HepG2 (cell line): ENCODE data around the gene CHD2. TPM values are rescaled to one million over a fixed set of nuclear protein-coding genes. Genes with fewer than 3 reads are reported as not detected.
"Not testable (repeated sequence)": the region's sequence is repeated elsewhere in the genome, so short reads cannot be mapped to it uniquely, and the experiment has no call there.

ENCODE experiments used
- ATAC-seq: fragments of 200-7000 bp; cut with Tn5 transposase; 3 replicates; pipeline ENCODE4 v1.9.1; 2020; ENCODE audit warnings: mild to moderate bottlenecking, moderate library complexity
- BruUV-seq: library from RNA; stranded (reverse); fragments of 400-500 nt; replicated peaks from 2 replicates; lab custom pipeline; 2021; lab: Mats Ljungman, UMichigan
- CTCF ChIA-PET: fragments of 300-600 bp; formaldehyde crosslinking; extraction: SDS; loops from one replicate; lab custom pipeline; 2021; ENCODE audit warnings: low total read pairs, inconsistent platforms, low intra/inter-chr PET ratio; lab: Yijun Ruan, JAX
- POLR2A ChIA-PET: fragments of 350-600 bp; sonication (Branson Sonifier 250); formaldehyde crosslinking; loops from one replicate; lab custom pipeline; 2020; ENCODE audit warnings: antibody characterized with exemption, inconsistent platforms; lab: Yijun Ruan, JAX
- DNase-seq: peaks from one replicate; pipeline ENCODE4 v3.0.0-alpha.2; 2015; ENCODE audit warnings: low spot score
- FAIRE-seq: peaks from 3 replicates; lab custom pipeline; 2011; peaks lifted over from hg19 to GRCh38; lab: Jason Lieb, UNC
- H2AFZ ChIP-seq: one replicate; pipeline ENCODE4 v1.6.1; 2011; ENCODE audit warnings: low read length, inconsistent platforms
- H3K27ac ChIP-seq: fragments of 300-600 bp; 3 replicates; pipeline ENCODE4 v1.8.0; 2011; ENCODE audit warnings: mixed run types, mild to moderate bottlenecking, mixed read lengths, low read length, inconsistent platforms; ENCODE audit not compliant: insufficient read depth; ENCODE audit errors: extremely low read length
- H3K27me3 ChIP-seq, 2 experiments: fragments of 200-600 bp in 1 of 2; 2 replicates in 1 of 2; 3 replicates in 1 of 2; pipeline versions ENCODE4 v1.6.0 to v1.8.0; 2011; ENCODE audit warnings: low read length in 2 of 2, mild to moderate bottlenecking in 2 of 2, moderate library complexity in 2 of 2, inconsistent platforms in 1 of 2; ENCODE audit not compliant: insufficient read depth in 2 of 2, control insufficient read depth in 1 of 2
- H3K36me3 ChIP-seq, 2 experiments: fragments of 200-600 bp in 1 of 2; replicated peaks in 1 of 2; 2 replicates in 1 of 2; 3 replicates in 1 of 2; pipeline versions ENCODE4 v1.5.1 to v1.8.0; 2011; ENCODE audit warnings: low read length in 2 of 2, inconsistent platforms in 1 of 2; ENCODE audit not compliant: insufficient read depth in 2 of 2, control insufficient read depth in 1 of 2
- H3K4me1 ChIP-seq: 2 replicates; pipeline ENCODE4 v1.5.1; 2012; ENCODE audit warnings: low read length, inconsistent platforms; ENCODE audit not compliant: insufficient read depth
- H3K4me2 ChIP-seq: 2 replicates; pipeline ENCODE4 v1.6.0; 2011; ENCODE audit warnings: low read depth, low read length, inconsistent platforms
- H3K4me3 ChIP-seq, 3 experiments: fragments of 200-600 bp in 1 of 3; sonication (generic), shearing (Covaris generic) in 1 of 3; replicated peaks in 1 of 3; 2 replicates each; pipeline ENCODE4 v1.5.1; 2011 to 2016; ENCODE audit warnings: low read length in 3 of 3, inconsistent platforms in 2 of 3, low read depth in 2 of 3, mild to moderate bottlenecking in 2 of 3, control low read depth in 1 of 3, mixed read lengths in 1 of 3; ENCODE audit not compliant: insufficient read depth in 1 of 3
- H3K79me2 ChIP-seq: one replicate; pipeline ENCODE4 v1.6.1; 2011; ENCODE audit warnings: low read length, inconsistent platforms; ENCODE audit not compliant: insufficient read depth
- H3K9ac ChIP-seq: 2 replicates; pipeline ENCODE4 v1.6.0; 2011; ENCODE audit warnings: mild to moderate bottlenecking, low read depth, low read length, inconsistent platforms; ENCODE audit not compliant: insufficient read depth
- H3K9me3 ChIP-seq: 2 replicates; pipeline ENCODE4 v1.5.1; 2012; ENCODE audit warnings: mild to moderate bottlenecking, low read length
- H4K20me1 ChIP-seq: 2 replicates; pipeline ENCODE4 v1.6.0; 2011; ENCODE audit warnings: inconsistent platforms, mild to moderate bottlenecking, low read length, moderate library complexity; ENCODE audit not compliant: insufficient read depth
- BCL3 ChIP-seq: sonication (generic); formaldehyde crosslinking; IDR thresholded peaks from 2 replicates; pipeline ENCODE4 v1.5.1; 2020; ENCODE audit warnings: mild to moderate bottlenecking, missing genetic modification reagents, moderate library complexity
- HOXA3 ChIP-seq: sonication (generic); formaldehyde crosslinking; IDR thresholded peaks from 2 replicates; pipeline ENCODE4 v1.5.0; 2020; ENCODE audit warnings: missing genetic modification reagents
- SMARCC2 ChIP-seq: fragments of 450-650 bp; IDR thresholded peaks from 2 replicates; pipeline ENCODE4 v1.6.1; 2017; ENCODE audit warnings: antibody characterized with exemption, mild to moderate bottlenecking
- ZNF772 ChIP-seq: sonication (generic); formaldehyde crosslinking; IDR thresholded peaks from 2 replicates; pipeline ENCODE4 v1.5.0; 2020; ENCODE audit warnings: mild to moderate bottlenecking, missing genetic modification reagents
- WGBS: methylation state at CpG from one replicate; pipeline ENCODE4 v1.1.6; 2017; ENCODE audit warnings: low lambda C conversion rate; 5-methylcytosine and 5-hydroxymethylcytosine counted together
- in situ Hi-C: cut with HindIII; loops from 2 replicates; pipeline ENCODE4 v1.10.0; 2017; ENCODE audit warnings: low pct_unique_long_range_greater_than_20kb; ENCODE audit not compliant: extremely low pct_ligation_motif_present
- intact Hi-C: fragments of 100-400 bp; cut with micrococcal nuclease; formaldehyde crosslinking; loops from one replicate; pipeline ENCODE4 v1.10.0; 2022; ENCODE audit not compliant: unreplicated experiment
- polyA plus RNA-seq, 8 experiments: library from polyadenylated mRNA; depleted of rRNA in 3 of 8; stranded (reverse) in 7 of 8; unstranded in 1 of 8; fragments of >200 nt; fragmentation: Illumina TruSeq in 4 of 8; extraction: Trizol in 4 of 8; gene quantifications; 2 replicates each; pipeline versions ENCODE4 v1.2.1 to v1.2.3, GENCODE V29; 2011 to 2016; ENCODE audit warnings: low read depth in 4 of 8, missing spikeins in 1 of 8, mixed read lengths in 1 of 8; ENCODE audit not compliant: insufficient read depth in 1 of 8
- total RNA-seq, 5 experiments: library from RNA; depleted of rRNA; stranded (reverse); fragments of >200 nt; fragmentation: Illumina TruSeq; extraction: Trizol; gene quantifications; 2 replicates each; pipeline ENCODE4 v1.2.3, GENCODE V29; 2016; ENCODE audit warnings: low read depth in 1 of 5

Gene CHD2
- total and polyA plus RNA-seq, 2 of the 13 experiments (the other 11 are each of a cell fraction or from before 2014, with no cell fraction given), result 54.0 to 54.1 TPM

- no peak for TF ChIP-seq BCL3 (CRISPR knock-in tag)
- no peak for TF ChIP-seq SMARCC2
- TF ChIP-seq ZNF772, result no peak
- TF ChIP-seq, all 625 proteins: peak for 0
Observed at GRCh38 chr15:93036951-93037819, 137.1 kb downstream of the CHD2 start (continued).

- H3K27me3 ChIP-seq, result 0 out of 5 replicates have a peak, but pooled peaks cover 0 to under 1% of the 10 kb centered on the region in 2 experiments
- H3K4me2 ChIP-seq, result no peak overlapping the region
- H2AFZ ChIP-seq, result no peak overlapping the region
- no peak for FAIRE-seq
- H3K79me2 ChIP-seq, result no peaks in the 10 kb centered on the region
- H4K20me1 ChIP-seq, result no peaks in the 10 kb centered on the region
- no TSS peak for BruUV-seq
- TF ChIP-seq HOXA3 (CRISPR knock-in tag), result no peak
- H3K9ac ChIP-seq, result no peak overlapping the region
- whole genome bisulfite sequencing, result 76% methylated on average over 19 of the region's 20 CpGs
- ChIA-PET CTCF (no interaction called here), POLR2A (no interaction called here)
- H3K27ac ChIP-seq, result no peak overlapping the region
- no peaks in the 10 kb centered on the region for H3K9me3 ChIP-seq
- intact Hi-C loops, result no loop called here
- H3K36me3 ChIP-seq, result no peaks in the 10 kb centered on the region
- no peak overlapping the region for H3K4me3 ChIP-seq
- ATAC-seq, result no peak
- DNase-seq, result no peak
- peaks cover 8% of the 10 kb centered on the region for H3K4me1 ChIP-seq
- in situ Hi-C loops, result no loop called here
Observed at GRCh38 chr15:93037820-93038705, 137.9 kb downstream of the CHD2 start.

GRCh38 chr15:93039562-93040287, 139.6 kb downstream of the CHD2 start:
- POLR2A ChIA-PET, intact Hi-C loops, H3K27me3 ChIP-seq, H3K27ac ChIP-seq, in situ Hi-C loops, H3K9ac ChIP-seq, H2AFZ ChIP-seq, H3K4me3 ChIP-seq, CTCF ChIA-PET, H4K20me1 ChIP-seq, BruUV-seq, H3K36me3 ChIP-seq, FAIRE-seq, H3K4me1 ChIP-seq, ATAC-seq, H3K4me2 ChIP-seq, DNase-seq, H3K9me3 ChIP-seq, H3K79me2 ChIP-seq: not testable (repeated sequence)
- WGBS, result 79% methylated on average over 13 of the region's 13 CpGs
